Measurements from ENCODE around the gene ISYNA1.
A peak's percentile ranks its signal among the peaks of the same experiment; 100 is the strongest.

Gene ISYNA1

GRCh38 chr19:18431351-18432197, 6.4 kb downstream of the ISYNA1 start:
- no peak for DNase-seq (ENCODE audit: low read depth in 2 of 2)

DNA sequence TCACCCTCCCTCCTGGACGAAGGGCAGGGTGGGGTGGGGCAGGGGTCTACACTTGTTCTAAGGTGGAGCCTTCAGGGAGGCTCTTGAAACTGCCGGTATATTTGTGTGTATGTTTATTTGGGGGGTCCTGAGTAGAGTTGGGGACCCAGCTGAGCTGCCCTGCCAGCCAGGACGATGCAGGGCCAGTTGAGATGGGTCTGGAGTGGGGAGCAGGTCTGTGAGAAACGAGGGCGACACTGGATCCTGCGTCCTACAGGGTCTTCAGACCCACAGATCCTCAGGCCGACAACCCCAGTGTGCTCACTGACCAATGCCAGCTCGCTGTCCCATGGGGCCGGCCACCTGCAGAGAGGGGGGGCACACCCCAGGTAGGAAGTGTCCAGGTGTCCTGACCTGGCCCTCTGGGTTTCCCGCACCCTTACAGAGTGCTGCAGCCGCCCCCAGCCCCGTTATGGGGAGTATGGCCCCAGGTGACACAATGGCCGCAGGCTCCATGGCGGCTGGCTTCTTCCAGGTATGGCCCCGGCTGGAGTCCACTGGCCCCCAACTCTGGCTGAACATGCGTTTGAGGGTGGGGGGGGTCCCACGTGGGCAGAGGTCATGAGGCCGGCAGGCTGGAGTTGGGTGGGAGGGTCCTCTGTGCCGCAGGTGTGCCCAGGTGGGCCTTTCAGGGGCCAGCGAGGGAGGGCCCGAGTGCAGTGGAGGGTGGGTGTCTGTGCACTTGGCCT, 7.4 kb downstream of the ISYNA1 start:
- no peak for DNase-seq (ENCODE audit: low read depth in 2 of 2)

DNA sequence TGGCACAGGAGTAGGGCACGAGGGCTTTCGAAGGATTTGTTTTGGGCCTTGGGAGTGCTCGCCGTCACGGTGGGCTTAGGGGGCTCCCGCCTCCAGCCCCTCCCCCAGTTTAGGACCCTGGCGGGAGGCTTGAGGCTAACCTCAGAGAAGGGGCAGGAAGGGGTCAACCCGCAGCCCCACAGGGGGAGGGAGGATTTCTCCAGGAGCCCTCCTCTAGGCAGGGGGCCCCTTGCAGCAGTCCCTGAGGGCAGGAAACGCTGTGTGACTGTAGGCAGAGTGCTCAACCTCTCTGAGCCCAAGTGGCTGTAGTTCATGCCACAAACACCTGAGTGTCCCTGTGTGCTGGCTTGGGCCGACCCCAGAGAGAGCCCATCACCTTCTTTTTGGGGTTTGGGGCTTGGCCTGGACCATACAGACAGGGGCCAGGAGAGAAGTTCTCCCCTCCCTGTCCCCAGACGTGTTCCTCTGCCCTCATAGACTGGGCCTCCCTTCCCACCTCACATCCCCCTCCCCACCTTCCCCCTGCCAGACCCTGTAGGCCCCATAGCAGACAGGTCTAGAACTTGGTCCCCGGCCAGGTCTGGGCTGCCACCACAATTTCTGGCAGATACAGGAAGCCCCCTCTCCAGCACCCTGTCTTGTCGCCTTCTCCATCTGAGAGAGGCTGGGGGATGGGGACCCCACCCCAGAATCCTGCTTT, 8.1 kb downstream of the ISYNA1 start:
- no peak for DNase-seq (ENCODE audit: low read depth in 2 of 2)

DNA sequence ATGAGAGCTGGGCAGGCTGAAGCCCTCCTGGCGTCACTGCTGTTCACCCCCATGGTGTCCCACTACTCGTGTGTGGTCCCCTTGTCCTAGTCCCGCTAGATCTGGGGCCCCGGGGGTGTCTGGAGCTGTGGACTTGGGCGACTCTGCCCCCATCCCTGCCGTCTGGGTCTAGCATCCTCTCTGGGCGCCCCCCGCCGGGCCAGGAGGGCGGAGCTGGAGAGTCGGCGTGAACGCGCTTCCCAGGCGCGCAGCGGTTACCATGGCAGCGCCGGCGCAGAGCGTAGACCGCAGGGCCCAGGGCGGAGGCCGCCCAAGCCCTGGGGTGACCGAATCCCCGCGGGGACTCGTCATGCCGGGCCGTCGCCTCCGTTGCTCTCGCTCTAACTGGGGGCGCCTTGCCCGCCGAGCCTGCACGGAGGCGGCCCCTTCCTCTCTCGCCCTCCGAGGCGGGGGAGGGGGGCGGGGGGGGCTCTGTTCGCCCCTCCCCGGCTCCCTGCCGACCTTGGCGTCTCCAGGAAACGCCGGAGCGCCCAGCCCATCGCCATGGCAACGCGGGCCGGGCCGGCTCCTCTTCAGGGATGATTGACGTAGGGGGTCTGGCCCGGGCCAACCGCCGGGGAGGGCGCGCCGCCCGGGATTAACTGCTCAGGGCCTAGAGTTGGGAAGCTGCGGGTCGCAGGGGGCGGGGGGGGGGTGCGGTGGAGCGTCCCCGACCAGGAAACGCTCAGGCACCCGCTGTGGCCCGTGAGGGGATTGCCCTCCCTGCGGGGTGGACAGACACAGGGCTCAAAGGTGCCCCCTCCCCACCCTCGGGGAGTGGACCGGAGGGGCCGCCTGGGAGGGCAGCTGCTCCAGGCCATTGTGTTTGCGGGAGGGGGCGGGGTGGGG, 8.9 kb downstream of the ISYNA1 start:
- DNase-seq (ENCODE audit: low read depth in 2 of 2), result peak; percentile 46 to 70

- DNase-seq (ENCODE audit: low read depth in 2 of 2), result no peak
Observed at GRCh38 chr19:18428173-18428786, 9.7 kb downstream of the ISYNA1 start.

DNA sequence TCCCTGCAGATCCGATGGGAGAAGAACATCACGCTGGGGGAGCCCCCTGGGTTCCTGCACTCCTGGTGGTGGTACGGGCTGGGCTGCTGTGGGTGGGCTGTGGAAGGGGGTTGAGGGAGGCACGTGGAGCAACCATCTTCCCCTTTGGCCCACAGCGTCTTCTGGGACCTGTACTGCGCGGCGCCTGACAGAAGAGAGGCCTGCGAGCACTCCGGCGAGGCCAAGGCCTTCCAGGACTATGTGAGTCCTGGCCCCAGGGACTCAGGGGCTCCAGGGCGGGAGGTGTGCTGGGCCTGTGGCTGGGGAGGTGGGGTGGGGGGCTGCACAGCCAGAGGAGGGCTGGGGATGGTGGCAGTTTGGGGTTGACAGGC, 10.2 kb downstream of the ISYNA1 start:
- no peak for DNase-seq (ENCODE audit: low read depth in 2 of 2)

DNA sequence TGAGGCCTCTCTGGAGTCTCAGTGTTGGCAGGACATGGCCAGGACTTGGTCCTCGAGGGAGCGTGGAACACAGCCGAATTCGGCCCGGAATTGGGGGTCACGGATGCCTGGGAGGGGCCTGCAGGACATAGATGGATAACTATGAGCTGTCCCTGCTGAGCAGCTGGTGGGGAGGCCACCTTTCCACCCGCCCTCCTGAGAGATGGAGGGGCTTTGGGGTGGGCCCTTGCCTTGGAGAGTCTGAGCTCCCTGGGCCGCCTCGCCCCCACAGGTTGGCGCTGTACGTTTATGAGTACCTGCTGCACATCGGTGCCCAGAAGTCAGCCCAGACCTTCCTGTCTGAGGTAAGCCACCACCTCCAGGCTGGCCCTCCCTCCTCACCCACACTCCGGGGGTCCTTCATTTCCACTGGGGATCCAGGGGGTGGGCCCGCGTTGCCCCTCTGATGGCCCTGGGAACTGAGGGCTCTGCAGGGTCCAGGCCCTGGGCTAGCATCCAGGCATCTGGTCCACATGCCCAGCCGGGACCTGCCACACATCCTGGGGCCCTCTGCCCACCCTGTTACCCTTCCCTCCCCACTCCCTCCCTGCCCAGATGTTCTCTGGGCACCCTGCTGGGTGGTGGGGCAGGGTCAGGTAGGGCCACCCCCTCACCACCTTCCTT, 10.7 kb downstream of the ISYNA1 start:
- DNase-seq (ENCODE audit: low read depth in 2 of 2), result no peak

DNA sequence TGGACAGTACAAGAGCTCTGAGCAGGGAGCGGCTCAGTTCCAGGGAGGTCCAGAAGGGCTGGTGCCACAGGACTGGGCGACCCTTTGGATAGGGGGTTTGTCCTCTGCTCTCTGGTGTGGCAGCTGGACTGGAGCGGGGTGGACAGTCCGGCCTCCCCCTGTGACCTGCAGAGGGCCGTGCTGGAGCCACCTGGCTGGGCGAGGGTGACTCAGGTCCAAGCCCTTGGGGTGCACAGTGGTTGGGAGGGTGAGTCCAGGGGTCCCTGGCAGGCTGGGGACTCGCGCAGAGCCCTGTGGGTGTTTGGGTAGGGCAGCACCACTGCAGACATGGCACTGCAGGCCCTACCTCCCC, 11.5 kb downstream of the ISYNA1 start:
- no peak for DNase-seq (ENCODE audit: low read depth in 2 of 2)

GRCh38 chr19:18425515-18426415, 12.2 kb downstream of the ISYNA1 start:
- DNase-seq (ENCODE audit: low read depth in 2 of 2), result no peak

GRCh38 chr19:18424890-18425514, 12.9 kb downstream of the ISYNA1 start:
- DNase-seq (ENCODE audit: low read depth in 2 of 2), result no peak

- DNase-seq (ENCODE audit: low read depth in 2 of 2), result no peak
Observed at GRCh38 chr19:18424122-18424889, 13.6 kb downstream of the ISYNA1 start.

DNA sequence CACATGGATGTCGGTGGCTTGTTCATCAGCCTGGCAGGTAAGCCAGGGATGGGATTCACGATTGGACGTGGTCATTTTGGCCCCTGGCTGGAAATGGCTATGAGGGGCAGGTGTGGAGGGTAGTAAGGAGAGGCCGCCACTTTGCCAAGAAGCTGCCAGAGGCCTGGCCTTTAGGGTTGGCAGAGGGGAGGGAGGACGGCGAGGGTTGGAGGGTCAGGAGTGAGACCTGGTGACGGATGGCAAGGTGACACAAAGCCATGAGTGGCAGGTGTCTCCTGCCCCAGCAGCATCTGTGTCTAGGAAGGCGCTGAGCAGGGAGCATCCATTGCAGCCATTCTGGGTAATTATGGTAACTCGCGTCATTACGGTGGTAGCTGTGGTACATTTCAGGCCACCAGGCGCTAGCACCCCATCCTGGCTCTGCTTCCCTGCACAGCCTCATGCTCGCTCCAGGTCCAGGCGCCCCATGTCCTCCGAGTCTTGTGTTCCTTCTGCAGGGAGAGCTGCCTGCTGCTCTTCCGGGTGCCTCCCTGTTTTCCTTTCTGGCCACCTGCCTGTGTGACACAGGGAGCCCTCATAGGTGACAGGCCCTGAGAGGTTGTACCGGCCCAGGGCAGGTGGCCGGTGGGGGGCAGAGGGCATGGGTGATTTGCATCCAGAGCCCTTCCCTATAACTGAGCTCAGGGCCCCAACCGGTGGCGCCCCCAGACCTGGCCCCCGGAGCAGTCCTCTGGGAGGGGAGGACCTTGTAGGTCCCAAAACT, 14.5 kb downstream of the ISYNA1 start:
- no peak for DNase-seq (ENCODE audit: low read depth in 2 of 2)

- DNase-seq (ENCODE audit: low read depth in 2 of 2), result no peak
Observed at GRCh38 chr19:18422530-18423191, 15.3 kb downstream of the ISYNA1 start.

DNA sequence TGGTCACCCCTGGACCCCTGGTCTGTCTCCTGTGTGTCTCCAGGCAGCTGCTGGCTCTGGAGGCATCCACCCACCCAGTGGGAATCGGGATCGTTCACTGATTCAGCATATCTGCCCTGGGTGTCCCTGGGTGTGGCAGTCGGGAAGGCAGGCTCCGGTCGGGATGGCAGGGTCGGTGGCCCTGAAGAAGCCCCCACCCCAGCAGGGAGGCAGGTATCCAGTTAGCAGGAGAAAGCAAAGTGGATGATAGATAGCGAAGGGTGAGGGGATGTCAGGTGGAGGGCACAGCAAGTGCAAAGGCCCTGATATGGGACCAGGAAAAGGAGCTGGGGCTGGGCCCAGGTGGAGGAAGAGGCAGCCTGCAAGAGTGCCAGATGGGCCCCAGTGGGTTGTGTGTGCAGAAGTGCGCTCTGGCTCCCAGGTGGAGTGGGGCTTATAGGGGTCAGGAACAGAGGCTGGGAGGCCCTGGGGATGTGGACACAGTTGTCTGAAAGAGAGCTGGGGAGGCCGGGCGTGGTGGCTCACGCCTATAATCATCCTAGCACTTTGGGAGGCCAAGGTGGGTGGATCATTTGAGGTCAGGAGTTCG, 16.5 kb downstream of the ISYNA1 start:
- no peak for DNase-seq (ENCODE audit: low read depth in 2 of 2)

DNA sequence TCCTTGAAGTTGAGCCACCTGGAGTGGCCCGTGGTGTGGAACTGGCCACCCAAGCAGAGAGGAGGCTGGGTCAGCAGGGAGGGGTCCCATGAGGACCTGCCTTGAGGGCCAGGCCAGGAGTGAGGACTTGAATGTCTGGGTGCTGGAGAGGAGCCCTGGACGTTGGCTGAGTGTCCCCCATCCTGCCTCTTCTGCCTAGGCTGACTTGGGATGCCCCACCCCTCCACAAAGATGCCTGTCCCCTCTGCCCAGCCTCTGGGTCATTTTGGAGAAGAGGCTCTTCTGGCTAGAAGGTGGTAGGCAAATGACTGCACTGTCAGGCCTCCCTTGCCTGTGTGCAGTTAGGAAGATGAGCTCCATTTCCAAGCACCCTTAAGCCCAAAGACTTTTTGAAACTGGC, 17.0 kb downstream of the ISYNA1 start:
- no peak for DNase-seq (ENCODE audit: low read depth in 2 of 2)

GRCh38 chr19:18419699-18420460, 18.1 kb downstream of the ISYNA1 start:
- DNase-seq (ENCODE audit: low read depth in 2 of 2), result no peak
